Natural killer cell (primary cell): ENCODE data around the gene PID1. TPM values are rescaled to one million over a fixed set of nuclear protein-coding genes. Genes with fewer than 3 reads are reported as not detected.

ENCODE experiments used
- ATAC-seq, 3 donors: fragments of 150-1000 bp in 2 of 3; fragments of 200-7000 bp in 1 of 3; cut with Tn5 transposase; 1 replicate in 1 of 3; 2 replicates in 2 of 3; pipeline ENCODE4 v1.10.0; 2021; ENCODE audit warnings: mild to moderate bottlenecking in 2 of 3, moderate library complexity in 2 of 3
- DNase-seq, 2 donors: peaks; one replicate each; pipeline versions ENCODE4 v3.0.0 to v3.0.0-alpha.2; 2013 to 2021; ENCODE audit warnings: mixed read lengths in 1 of 2
- H3K27ac ChIP-seq: one replicate; pipeline ENCODE4 v1.5.1; 2013; ENCODE audit warnings: mild to moderate bottlenecking, low read length
- H3K27me3 ChIP-seq: one replicate; pipeline ENCODE4 v1.6.1; 2013; ENCODE audit warnings: low read length; ENCODE audit not compliant: control insufficient read depth, insufficient read depth
- H3K36me3 ChIP-seq: one replicate; pipeline ENCODE4 v1.6.1; 2013; ENCODE audit warnings: low read length; ENCODE audit not compliant: control insufficient read depth, insufficient read depth
- H3K4me1 ChIP-seq: one replicate; pipeline ENCODE4 v1.6.1; 2013; ENCODE audit warnings: low read length; ENCODE audit not compliant: control insufficient read depth, insufficient read depth
- H3K4me3 ChIP-seq: one replicate; pipeline ENCODE4 v1.5.1; 2013; ENCODE audit warnings: low read length
- H3K9me3 ChIP-seq: one replicate; pipeline ENCODE4 v1.6.1; 2013; ENCODE audit warnings: low read length; ENCODE audit not compliant: control insufficient read depth, insufficient read depth
- H3K27ac Mint-ChIP-seq, 2 donors: one replicate each; pipeline ENCODE4 v1.8.0; 2022; ENCODE audit warnings: mild to moderate bottlenecking in 2 of 2, mixed read lengths in 2 of 2, moderate library complexity in 1 of 2
- H3K27me3 Mint-ChIP-seq, 2 donors: one replicate each; pipeline ENCODE4 v1.8.0; 2022; ENCODE audit warnings: low read depth in 2 of 2, mixed read lengths in 2 of 2
- H3K36me3 Mint-ChIP-seq: one replicate; pipeline ENCODE4 v1.8.0; 2022; ENCODE audit warnings: mixed read lengths
- H3K4me1 Mint-ChIP-seq, 2 donors: one replicate each; pipeline ENCODE4 v1.8.0; 2022; ENCODE audit warnings: mixed read lengths in 2 of 2
- H3K4me3 Mint-ChIP-seq: one replicate; pipeline ENCODE4 v1.8.0; 2022; ENCODE audit warnings: mild to moderate bottlenecking, moderate library complexity, mixed read lengths
- H3K9me3 Mint-ChIP-seq, 2 donors: one replicate each; pipeline ENCODE4 v1.8.0; 2022; ENCODE audit warnings: mixed read lengths in 2 of 2
- CTCF ChIP-seq: fragments of 200-600 bp; IDR thresholded peaks from one replicate; pipeline ENCODE4 v1.8.0; 2022; ENCODE audit warnings: antibody characterized with exemption
- WGBS: methylation state at CpG from one replicate; pipeline ENCODE4 v1.1.7; 2013; ENCODE audit warnings: missing lambda C conversion rate; ENCODE audit not compliant: insufficient coverage; 5-methylcytosine and 5-hydroxymethylcytosine counted together
- intact Hi-C: fragments of 100-400 bp; cut with micrococcal nuclease; formaldehyde crosslinking; loops from one replicate; pipeline ENCODE4 v1.14.2; 2022
- total RNA-seq, 4 donors: library from RNA; stranded (reverse); fragments of 120-200 nt in 1 of 4; gene quantifications; one replicate each; pipeline versions ENCODE4 v1.2.3 to v1.2.4, GENCODE V29; 2013 to 2022

The PID1 gene
- total RNA-seq, 3 donors from 2014 or later (not counting 1 experiment from before 2014, with no cell fraction given): 0.56 to 3.0 (median 1.0) TPM

DNA sequence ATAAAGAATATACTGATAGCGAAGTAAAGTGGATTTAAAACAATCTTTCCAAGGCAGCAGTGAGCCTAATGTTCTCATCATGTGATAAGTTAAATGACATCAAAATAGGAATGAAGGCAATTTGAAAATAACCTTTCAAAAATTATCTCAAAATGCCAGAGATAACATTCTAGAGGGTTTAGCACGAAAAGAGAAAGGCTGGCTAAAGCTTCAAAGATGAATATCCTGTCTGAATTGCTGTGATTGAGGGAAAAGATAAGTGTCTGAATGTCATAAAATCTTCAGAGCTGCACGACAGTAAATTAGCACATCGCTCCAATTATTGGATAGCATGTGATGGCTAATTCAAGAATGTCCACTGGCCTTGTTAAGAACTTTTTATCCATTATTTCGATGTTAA, 159.3 kb downstream of the PID1 start:
- no peaks in the 10 kb centered on the region for H3K36me3 Mint-ChIP-seq

GRCh38 chr2:229109195-229109594, 161.9 kb downstream of the PID1 start:
- Mint-ChIP-seq H3K27ac (no peak overlapping the region), H3K4me1 (no peaks in the 10 kb centered on the region), H3K27me3 (no peaks in the 10 kb centered on the region), H3K9me3 (peaks cover 10 to 14% of the 10 kb centered on the region in 2 donors), H3K36me3 (no peaks in the 10 kb centered on the region), H3K4me3 (no peak overlapping the region)
- no peak for TF ChIP-seq CTCF
- Histone ChIP-seq H3K36me3 (no peaks in the 10 kb centered on the region), H3K27me3 (no peaks in the 10 kb centered on the region), H3K9me3 (no peaks in the 10 kb centered on the region), H3K4me3 (no peak overlapping the region), H3K27ac (no peak overlapping the region), H3K4me1 (no peaks in the 10 kb centered on the region)
- DNase-seq (no peak), ATAC-seq (no peak)
- WGBS: 96% methylated on average over 6 of the region's 7 CpGs
- intact Hi-C loops: no loop called here

More for the DNA sequence above, 159.3 kb downstream of the PID1 start:
- peaks cover 11 to 12% of the 10 kb centered on the region in 2 donors for H3K9me3 Mint-ChIP-seq
- H3K36me3 ChIP-seq: no peaks in the 10 kb centered on the region
- intact Hi-C loops: no loop called here
- no peaks in the 10 kb centered on the region for H3K9me3 ChIP-seq
- no peak for ATAC-seq
- no peak for TF ChIP-seq CTCF
- no peak overlapping the region for H3K4me3 Mint-ChIP-seq
- DNase-seq: no peak
- no peaks in the 10 kb centered on the region for H3K27me3 ChIP-seq
- H3K4me1 ChIP-seq: no peaks in the 10 kb centered on the region
- H3K27ac Mint-ChIP-seq: no peak overlapping the region
- H3K27me3 Mint-ChIP-seq: no peaks in the 10 kb centered on the region
- no peak overlapping the region for H3K4me3 ChIP-seq
- H3K27ac ChIP-seq: no peak overlapping the region
- 62% methylated on average over 3 of the region's 5 CpGs for WGBS
- H3K4me1 Mint-ChIP-seq: no peaks in the 10 kb centered on the region

DNA sequence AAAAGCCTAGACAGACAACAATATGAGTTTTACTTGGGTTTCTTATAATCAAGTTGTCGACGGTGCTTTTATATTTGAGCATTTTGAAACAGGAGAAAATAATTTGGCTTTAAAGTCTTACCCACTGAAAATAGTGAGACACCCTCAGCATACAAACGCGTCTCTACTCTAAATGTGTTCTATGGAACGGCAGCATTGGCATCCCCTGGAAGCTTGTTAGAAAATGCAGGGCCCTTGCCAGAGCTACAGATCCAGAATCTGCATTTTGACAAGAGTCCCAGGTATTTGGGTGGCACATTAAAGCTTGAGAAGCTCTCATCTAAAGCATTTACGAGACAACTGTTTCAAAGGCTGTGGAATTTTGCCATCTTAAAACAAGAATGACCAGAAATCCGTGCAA, 163.5 kb downstream of the PID1 start:
- no peak overlapping the region for H3K27ac Mint-ChIP-seq

More for the DNA sequence above, 163.5 kb downstream of the PID1 start:
- H3K36me3 Mint-ChIP-seq: no peaks in the 10 kb centered on the region
- H3K4me3 ChIP-seq: no peak overlapping the region
- DNase-seq (no peak), ATAC-seq (no peak)
- no peaks in the 10 kb centered on the region for H3K27me3 Mint-ChIP-seq
- no peaks in the 10 kb centered on the region for H3K27me3 ChIP-seq
- no peaks in the 10 kb centered on the region for H3K4me1 ChIP-seq
- 91% methylated on average over 7 of the region's 7 CpGs for WGBS
- no peak overlapping the region for H3K4me3 Mint-ChIP-seq
- no peak overlapping the region for H3K27ac ChIP-seq
- H3K36me3 ChIP-seq: no peaks in the 10 kb centered on the region
- intact Hi-C loops: no loop called here
- no peak for TF ChIP-seq CTCF
- no peaks in the 10 kb centered on the region for H3K4me1 Mint-ChIP-seq
- peaks cover 8 to 11% of the 10 kb centered on the region in 2 donors for H3K9me3 Mint-ChIP-seq
- no peaks in the 10 kb centered on the region for H3K9me3 ChIP-seq
